Mesothelial cell of epicardium (in vitro differentiated cells): ENCODE results near the gene DMD. TPM values are rescaled to one million over a fixed set of nuclear protein-coding genes. Genes with fewer than 3 reads are reported as not detected.
"Not testable (repeated sequence)": the region's sequence is repeated elsewhere in the genome, so short reads cannot be mapped to it uniquely, and the experiment has no call there.

Experiments
- DNase-seq, 2 experiments: peaks; one replicate each; pipeline ENCODE4 v3.0.0; 2021; ENCODE audit warnings: low spot score in 2 of 2; ENCODE audit not compliant: unreplicated experiment in 2 of 2
- H3K27ac Mint-ChIP-seq: 2 replicates; pipeline ENCODE4 v1.8.0; 2021; ENCODE audit warnings: mixed read lengths
- H3K27me3 Mint-ChIP-seq: 2 replicates; pipeline ENCODE4 v1.8.0; 2021; ENCODE audit warnings: low read depth, mixed read lengths
- H3K36me3 Mint-ChIP-seq: 2 replicates; pipeline ENCODE4 v1.8.0; 2021; ENCODE audit warnings: mixed read lengths
- H3K4me1 Mint-ChIP-seq: 2 replicates; pipeline ENCODE4 v1.8.0; 2021; ENCODE audit warnings: mixed read lengths
- H3K4me3 Mint-ChIP-seq: 2 replicates; pipeline ENCODE4 v1.8.0; 2021; ENCODE audit warnings: mild to moderate bottlenecking, moderate library complexity, mixed read lengths
- H3K9me3 Mint-ChIP-seq: 2 replicates; pipeline ENCODE4 v1.8.0; 2021; ENCODE audit warnings: mixed read lengths
- total RNA-seq: library from RNA; stranded (reverse); gene quantifications from 3 replicates; pipeline ENCODE4 v1.2.1, GENCODE V29; 2021
- TF ChIP-seq, protein P1 (sequence below): fragments of 200-600 bp; sonication (generic); IDR thresholded peaks from one replicate; pipeline ENCODE4 v1.5.0; 2021; ENCODE audit warnings: antibody characterized with exemption; ENCODE audit not compliant: unreplicated experiment

DMD gene
- total RNA-seq, 1 donor from 2014 or later: 79.4 TPM

DNA sequence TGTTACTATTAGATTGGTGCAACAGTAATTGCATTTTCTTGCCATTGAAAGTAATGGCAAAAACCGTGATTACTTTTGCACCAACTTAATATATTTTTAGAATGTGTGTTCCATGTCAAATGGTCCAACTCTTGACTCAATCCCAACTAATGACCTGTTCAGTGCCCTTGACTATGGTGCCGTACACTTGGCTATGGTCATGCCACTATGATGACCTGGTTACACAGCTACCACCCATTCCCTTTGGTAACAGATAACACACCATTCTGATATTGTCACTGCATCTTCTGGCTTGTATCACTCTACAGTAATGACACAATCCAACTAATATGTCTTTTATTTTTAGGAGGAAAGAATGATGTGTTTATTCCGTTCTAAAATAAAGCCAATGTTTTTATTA is 469.4 kb downstream of the DMD start:
- Mint-ChIP-seq H3K4me3 (no peak overlapping the region), H3K9me3 (peaks cover 4% of the 10 kb centered on the region), H3K27me3 (no peaks in the 10 kb centered on the region), H3K27ac (no peak overlapping the region), H3K4me1 (peaks cover 10% of the 10 kb centered on the region), H3K36me3 (peaks cover 3% of the 10 kb centered on the region)
- no peak for DNase-seq
- TF ChIP-seq, protein P1, sequence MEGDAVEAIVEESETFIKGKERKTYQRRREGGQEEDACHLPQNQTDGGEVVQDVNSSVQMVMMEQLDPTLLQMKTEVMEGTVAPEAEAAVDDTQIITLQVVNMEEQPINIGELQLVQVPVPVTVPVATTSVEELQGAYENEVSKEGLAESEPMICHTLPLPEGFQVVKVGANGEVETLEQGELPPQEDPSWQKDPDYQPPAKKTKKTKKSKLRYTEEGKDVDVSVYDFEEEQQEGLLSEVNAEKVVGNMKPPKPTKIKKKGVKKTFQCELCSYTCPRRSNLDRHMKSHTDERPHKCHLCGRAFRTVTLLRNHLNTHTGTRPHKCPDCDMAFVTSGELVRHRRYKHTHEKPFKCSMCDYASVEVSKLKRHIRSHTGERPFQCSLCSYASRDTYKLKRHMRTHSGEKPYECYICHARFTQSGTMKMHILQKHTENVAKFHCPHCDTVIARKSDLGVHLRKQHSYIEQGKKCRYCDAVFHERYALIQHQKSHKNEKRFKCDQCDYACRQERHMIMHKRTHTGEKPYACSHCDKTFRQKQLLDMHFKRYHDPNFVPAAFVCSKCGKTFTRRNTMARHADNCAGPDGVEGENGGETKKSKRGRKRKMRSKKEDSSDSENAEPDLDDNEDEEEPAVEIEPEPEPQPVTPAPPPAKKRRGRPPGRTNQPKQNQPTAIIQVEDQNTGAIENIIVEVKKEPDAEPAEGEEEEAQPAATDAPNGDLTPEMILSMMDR: no peak

DNA sequence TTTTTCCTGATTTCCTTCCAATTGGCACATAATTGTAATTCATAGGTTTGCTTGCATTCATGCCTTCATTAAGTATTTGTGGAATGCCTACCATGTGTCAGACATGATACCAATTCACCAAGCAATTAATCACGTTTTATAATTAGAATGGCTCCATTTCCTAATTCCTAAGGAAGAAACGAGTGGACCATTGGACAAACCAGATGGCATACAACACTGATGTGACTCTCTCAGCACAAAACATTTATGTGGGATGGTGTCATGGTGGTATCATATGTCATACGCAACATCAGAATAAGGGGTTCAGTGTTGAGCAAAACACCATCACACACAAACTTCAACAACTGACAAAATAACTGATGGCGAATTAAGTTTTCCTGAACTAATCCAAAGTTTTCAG is 502.8 kb downstream of the DMD start:
- peaks cover 4% of the 10 kb centered on the region for H3K4me1 Mint-ChIP-seq
- H3K27me3 Mint-ChIP-seq: no peaks in the 10 kb centered on the region
- H3K36me3 Mint-ChIP-seq: no peaks in the 10 kb centered on the region

DNA sequence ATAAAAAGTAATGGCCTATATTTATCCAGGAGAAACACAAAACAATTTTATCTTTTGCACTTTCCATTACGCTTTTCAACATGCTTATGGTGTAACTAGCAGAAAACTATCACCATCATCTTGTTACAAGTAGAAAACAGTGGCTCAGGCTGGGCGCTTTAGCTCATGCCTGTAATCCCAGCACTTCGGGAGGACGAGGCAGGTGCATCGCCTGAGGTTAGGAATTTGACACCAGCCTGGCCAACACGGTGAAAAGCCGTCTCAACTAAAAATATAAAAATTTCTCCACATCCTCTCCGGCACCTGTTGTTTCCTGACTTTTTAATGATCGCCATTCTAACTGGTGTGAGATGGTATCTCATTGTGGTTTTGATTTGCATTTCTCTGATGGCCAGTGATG is 506.0 kb downstream of the DMD start:
- H3K27ac Mint-ChIP-seq, DNase-seq, H3K4me3 Mint-ChIP-seq, H3K27me3 Mint-ChIP-seq, H3K36me3 Mint-ChIP-seq, H3K4me1 Mint-ChIP-seq, H3K9me3 Mint-ChIP-seq: not testable (repeated sequence)

More for the DNA sequence above, 502.8 kb downstream of the DMD start:
- H3K27ac Mint-ChIP-seq: no peak overlapping the region
- H3K4me3 Mint-ChIP-seq: no peak overlapping the region
- no peak for DNase-seq
- H3K9me3 Mint-ChIP-seq: no peaks in the 10 kb centered on the region
- TF ChIP-seq, protein P1: no peak

DNA sequence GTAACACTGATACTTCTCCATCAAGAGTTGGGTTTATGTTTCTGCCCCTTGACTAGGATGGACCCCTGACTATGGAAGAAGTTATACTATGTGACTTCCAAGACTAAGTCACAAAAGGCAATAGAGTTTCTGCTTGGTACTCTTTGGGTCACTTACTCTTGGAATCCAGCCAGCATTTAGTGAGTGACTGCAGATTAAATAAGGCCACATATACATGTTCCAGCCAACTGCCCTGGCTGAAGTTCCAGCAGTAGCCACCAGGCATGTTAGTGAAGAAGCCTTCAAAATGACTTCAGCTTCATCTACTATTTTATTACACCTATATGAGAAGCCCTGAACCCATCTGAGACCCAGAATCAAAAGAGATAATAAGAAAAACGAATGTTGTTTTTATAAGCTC is 524.0 kb downstream of the DMD start:
- Mint-ChIP-seq H3K4me1 (no peaks in the 10 kb centered on the region), H3K9me3 (peaks cover 17% of the 10 kb centered on the region), H3K27ac (no peak overlapping the region), H3K4me3 (no peak overlapping the region), H3K36me3 (peaks cover 10% of the 10 kb centered on the region), H3K27me3 (no peaks in the 10 kb centered on the region)
- TF ChIP-seq, protein P1: peak; percentile 41
- DNase-seq: no peak

DNA sequence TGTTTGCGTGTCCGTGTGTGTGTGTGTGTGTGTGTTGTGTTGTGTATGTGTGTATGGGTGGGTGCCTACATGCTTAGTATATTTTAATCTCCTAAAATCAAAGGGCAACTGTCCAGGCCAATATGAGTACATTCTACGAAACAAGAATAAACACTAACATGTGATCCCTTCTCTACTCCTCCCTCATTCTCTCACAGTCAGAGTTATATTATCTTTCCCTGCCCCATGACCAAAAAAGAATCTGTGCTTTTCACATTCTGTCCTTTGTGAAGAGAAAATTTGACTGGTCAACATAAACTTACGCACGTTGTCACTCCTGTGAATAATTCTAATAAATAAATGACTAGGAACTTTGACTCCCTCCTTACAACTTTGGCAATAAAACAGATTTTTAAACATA is 532.9 kb downstream of the DMD start:
- Mint-ChIP-seq H3K36me3 (peaks cover 12% of the 10 kb centered on the region), H3K4me1 (peaks cover 9% of the 10 kb centered on the region), H3K9me3 (peaks cover 23% of the 10 kb centered on the region), H3K4me3 (no peak overlapping the region), H3K27me3 (no peaks in the 10 kb centered on the region), H3K27ac (no peak overlapping the region)
- DNase-seq: no peak
- TF ChIP-seq, protein P1: no peak

DNA sequence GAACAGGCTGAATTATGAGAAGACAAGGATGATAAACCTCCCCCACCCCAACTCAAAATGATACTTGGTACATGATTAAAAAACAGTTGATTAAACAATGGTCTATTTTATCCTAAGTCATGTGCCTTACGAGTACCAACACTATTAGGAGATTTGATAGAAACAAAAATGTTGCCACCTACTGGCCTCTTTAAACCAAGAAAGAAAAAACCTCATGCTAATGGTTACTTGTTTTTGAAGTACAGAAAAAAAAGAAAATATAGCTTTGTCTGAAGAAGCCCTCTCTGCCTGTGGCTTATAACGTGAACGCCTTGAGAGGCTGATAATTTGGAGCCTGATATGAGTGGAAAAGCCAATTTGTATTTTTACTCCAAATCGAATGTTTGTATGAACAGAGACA is 538.2 kb downstream of the DMD start:
- TF ChIP-seq, protein P1: peak; percentile 17
- DNase-seq: no peak
- H3K27ac Mint-ChIP-seq: no peak overlapping the region
- H3K9me3 Mint-ChIP-seq: no peaks in the 10 kb centered on the region
- no peaks in the 10 kb centered on the region for H3K36me3 Mint-ChIP-seq
- no peak overlapping the region for H3K4me3 Mint-ChIP-seq
- H3K27me3 Mint-ChIP-seq: no peaks in the 10 kb centered on the region
- H3K4me1 Mint-ChIP-seq: peaks cover 29% of the 10 kb centered on the region
